IMR-90 (cell line): ENCODE results near the gene ACTG2.

Experiments used
- CTCF ChIP-seq: conservative IDR thresholded peaks from 2 replicates; pipeline ENCODE4 v1.5.1; 2012; ENCODE audit warnings: mild to moderate bottlenecking, low read depth, low read length, improper control_type of control experiment
- FOS ChIP-seq: fragments of 150-350 bp; IDR thresholded peaks from 2 replicates; pipeline ENCODE4 v1.6.1; 2016; ENCODE audit warnings: low read depth, low read length
- MAFK ChIP-seq: IDR thresholded peaks from 2 replicates; pipeline ENCODE4 v1.6.1; 2012; ENCODE audit warnings: low read depth, low read length, improper control_type of control experiment
- MXI1 ChIP-seq: IDR thresholded peaks from 2 replicates; pipeline ENCODE4 v1.6.1; 2012; ENCODE audit warnings: low read depth, mild to moderate bottlenecking, low read length, moderate library complexity, borderline replicate concordance

GRCh38 chr2:73852020-73852419 is 40.8 kb upstream of the ACTG2 start:
- TF ChIP-seq CTCF: no peak
- TF ChIP-seq MAFK: no peak
- no peak for TF ChIP-seq MXI1
- TF ChIP-seq FOS: peak; percentile 96
